ENCODE data around the gene PHETA2. TPM values are rescaled to one million over a fixed set of nuclear protein-coding genes. Genes with fewer than 3 reads are reported as not detected.

PHETA2 gene
- total RNA-seq, 1 experiment from 2014 or later: 5.7 TPM

GRCh38 chr22:42074846-42075676 lies 1.0 kb downstream of the PHETA2 start (continued):
- TF ChIP-seq ATF2 (CRISPR knock-in tag; IDR thresholded peaks at IDR 0.05; ENCODE audit: borderline replicate concordance, low read depth): no peak
- TF ChIP-seq, protein P1, sequence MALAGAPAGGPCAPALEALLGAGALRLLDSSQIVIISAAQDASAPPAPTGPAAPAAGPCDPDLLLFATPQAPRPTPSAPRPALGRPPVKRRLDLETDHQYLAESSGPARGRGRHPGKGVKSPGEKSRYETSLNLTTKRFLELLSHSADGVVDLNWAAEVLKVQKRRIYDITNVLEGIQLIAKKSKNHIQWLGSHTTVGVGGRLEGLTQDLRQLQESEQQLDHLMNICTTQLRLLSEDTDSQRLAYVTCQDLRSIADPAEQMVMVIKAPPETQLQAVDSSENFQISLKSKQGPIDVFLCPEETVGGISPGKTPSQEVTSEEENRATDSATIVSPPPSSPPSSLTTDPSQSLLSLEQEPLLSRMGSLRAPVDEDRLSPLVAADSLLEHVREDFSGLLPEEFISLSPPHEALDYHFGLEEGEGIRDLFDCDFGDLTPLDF (CRISPR knock-in tag; IDR thresholded peaks at IDR 0.05): no peak

DNA sequence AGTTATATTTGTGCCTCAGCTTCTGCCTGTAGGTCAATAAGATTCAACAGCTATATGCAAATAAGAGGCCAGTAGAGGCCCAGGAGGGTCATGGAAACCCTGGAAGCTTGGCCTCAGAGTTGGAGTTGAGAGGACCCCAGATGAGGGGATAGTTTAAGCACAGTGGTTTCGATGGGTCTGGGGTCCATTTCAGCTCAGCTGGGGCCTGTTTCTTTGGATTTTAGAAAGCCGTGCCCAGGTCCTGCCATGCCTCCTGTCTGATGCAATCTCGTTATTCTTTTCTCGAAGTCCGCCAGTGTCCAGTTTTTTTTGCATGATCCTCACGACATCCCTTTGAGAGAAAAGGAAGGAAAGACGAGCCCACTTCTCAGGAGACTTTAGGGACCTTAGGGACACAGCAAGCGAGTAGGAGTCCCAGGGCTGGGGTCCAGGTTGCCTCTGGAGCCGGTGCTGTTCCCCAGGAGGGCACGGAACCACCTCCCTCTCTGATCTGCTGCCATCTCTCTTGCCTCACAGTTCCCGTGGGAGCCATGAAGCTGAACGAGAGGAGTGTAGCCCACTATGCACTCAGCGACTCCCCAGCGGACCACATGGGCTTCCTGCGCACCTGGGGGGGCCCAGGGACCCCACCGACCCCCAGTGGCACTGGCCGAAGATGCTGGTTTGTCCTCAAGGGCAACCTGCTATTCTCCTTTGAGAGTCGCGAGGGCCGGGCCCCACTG lies 2.9 kb downstream of the PHETA2 start:
- ChIA-PET POLR2A (interaction anchor here (0.6 kb wide), 1 partner anchor 103 kb away, joined by 3 read pairs; no protein-coding TSS in a partner anchor), CTCF (interaction anchor here (3.8 kb wide), 1 partner anchor 14 kb away, joined by 27 read pairs; the partner anchor contains the start of gene NDUFA6)
- H3K4me3 Mint-ChIP-seq: no peak overlapping the region
- no peak for DNase-seq (ENCODE audit: low spot score)
- TF ChIP-seq, protein P1 (CRISPR knock-in tag; IDR thresholded peaks at IDR 0.05): no peak
- no peak for TF ChIP-seq CTCF (IDR thresholded peaks at IDR 0.05)
- no peak overlapping the region for H3K27ac Mint-ChIP-seq
- H3K27me3 Mint-ChIP-seq (ENCODE audit: low read depth): peaks cover 19% of the 10 kb centered on the region
- ATAC-seq: no peak
- no peaks in the 10 kb centered on the region for H3K9me3 Mint-ChIP-seq
- peaks cover 3% of the 10 kb centered on the region; the same call in 1 of the 2 replicates for H3K36me3 Mint-ChIP-seq
- peaks cover 37% of the 10 kb centered on the region for H3K4me1 Mint-ChIP-seq

GRCh38 chr22:42077486-42078125 lies 3.6 kb downstream of the PHETA2 start:
- H3K27me3 Mint-ChIP-seq (ENCODE audit: low read depth): peaks cover 12% of the 10 kb centered on the region
- peaks cover 3% of the 10 kb centered on the region; the same call in 1 of the 2 replicates for H3K36me3 Mint-ChIP-seq
- ATAC-seq (no peak), DNase-seq (ENCODE audit: low spot score) (no peak)
- TF ChIP-seq, protein P2, sequence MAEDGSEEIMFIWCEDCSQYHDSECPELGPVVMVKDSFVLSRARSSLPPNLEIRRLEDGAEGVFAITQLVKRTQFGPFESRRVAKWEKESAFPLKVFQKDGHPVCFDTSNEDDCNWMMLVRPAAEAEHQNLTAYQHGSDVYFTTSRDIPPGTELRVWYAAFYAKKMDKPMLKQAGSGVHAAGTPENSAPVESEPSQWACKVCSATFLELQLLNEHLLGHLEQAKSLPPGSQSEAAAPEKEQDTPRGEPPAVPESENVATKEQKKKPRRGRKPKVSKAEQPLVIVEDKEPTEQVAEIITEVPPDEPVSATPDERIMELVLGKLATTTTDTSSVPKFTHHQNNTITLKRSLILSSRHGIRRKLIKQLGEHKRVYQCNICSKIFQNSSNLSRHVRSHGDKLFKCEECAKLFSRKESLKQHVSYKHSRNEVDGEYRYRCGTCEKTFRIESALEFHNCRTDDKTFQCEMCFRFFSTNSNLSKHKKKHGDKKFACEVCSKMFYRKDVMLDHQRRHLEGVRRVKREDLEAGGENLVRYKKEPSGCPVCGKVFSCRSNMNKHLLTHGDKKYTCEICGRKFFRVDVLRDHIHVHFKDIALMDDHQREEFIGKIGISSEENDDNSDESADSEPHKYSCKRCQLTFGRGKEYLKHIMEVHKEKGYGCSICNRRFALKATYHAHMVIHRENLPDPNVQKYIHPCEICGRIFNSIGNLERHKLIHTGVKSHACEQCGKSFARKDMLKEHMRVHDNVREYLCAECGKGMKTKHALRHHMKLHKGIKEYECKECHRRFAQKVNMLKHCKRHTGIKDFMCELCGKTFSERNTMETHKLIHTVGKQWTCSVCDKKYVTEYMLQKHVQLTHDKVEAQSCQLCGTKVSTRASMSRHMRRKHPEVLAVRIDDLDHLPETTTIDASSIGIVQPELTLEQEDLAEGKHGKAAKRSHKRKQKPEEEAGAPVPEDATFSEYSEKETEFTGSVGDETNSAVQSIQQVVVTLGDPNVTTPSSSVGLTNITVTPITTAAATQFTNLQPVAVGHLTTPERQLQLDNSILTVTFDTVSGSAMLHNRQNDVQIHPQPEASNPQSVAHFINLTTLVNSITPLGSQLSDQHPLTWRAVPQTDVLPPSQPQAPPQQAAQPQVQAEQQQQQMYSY (CRISPR knock-in tag; IDR thresholded peaks at IDR 0.05): no peak
- TF ChIP-seq HMGA2 (CRISPR knock-in tag; IDR thresholded peaks at IDR 0.05) (no peak), FOXK1 (CRISPR knock-in tag; IDR thresholded peaks at IDR 0.05) (no peak)
- TF ChIP-seq, protein P3, sequence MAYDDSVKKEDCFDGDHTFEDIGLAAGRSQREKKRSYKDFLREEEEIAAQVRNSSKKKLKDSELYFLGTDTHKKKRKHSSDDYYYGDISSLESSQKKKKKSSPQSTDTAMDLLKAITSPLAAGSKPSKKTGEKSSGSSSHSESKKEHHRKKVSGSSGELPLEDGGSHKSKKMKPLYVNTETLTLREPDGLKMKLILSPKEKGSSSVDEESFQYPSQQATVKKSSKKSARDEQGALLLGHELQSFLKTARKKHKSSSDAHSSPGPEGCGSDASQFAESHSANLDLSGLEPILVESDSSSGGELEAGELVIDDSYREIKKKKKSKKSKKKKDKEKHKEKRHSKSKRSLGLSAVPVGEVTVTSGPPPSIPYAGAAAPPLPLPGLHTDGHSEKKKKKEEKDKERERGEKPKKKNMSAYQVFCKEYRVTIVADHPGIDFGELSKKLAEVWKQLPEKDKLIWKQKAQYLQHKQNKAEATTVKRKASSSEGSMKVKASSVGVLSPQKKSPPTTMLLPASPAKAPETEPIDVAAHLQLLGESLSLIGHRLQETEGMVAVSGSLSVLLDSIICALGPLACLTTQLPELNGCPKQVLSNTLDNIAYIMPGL (CRISPR knock-in tag; IDR thresholded peaks at IDR 0.05): no peak
- H3K9me3 Mint-ChIP-seq: no peaks in the 10 kb centered on the region
- H3K4me3 Mint-ChIP-seq: no peak overlapping the region
- peaks cover 34% of the 10 kb centered on the region for H3K4me1 Mint-ChIP-seq
- POLR2A ChIA-PET: interaction anchor here (0.6 to 3.1 kb wide), 2 partner anchors 13 to 35 kb away, joined by 5 to 16 read pairs; partner anchors contain the start of gene NDUFA6
- CTCF ChIA-PET: interaction anchor here (3.8 kb wide), 1 partner anchor 13 kb away, joined by 27 read pairs; the partner anchor contains the start of gene NDUFA6
- no peak overlapping the region for H3K27ac Mint-ChIP-seq

All from WTC11 (cell line).